PFSK-1 (cell line): Measurements from ENCODE around the gene EGFL7.

ENCODE experiments used
- FOXP2 ChIP-seq: optimal IDR thresholded peaks from 2 replicates; pipeline ENCODE3; 2011; ENCODE audit warnings: borderline replicate concordance, control low read depth, inconsistent platforms; ENCODE audit not compliant: insufficient read depth; ENCODE audit errors: extremely low read length, extremely low read depth
- POLR2AphosphoS5 ChIP-seq: IDR thresholded peaks from 2 replicates; pipeline ENCODE4 v1.6.1; 2012; ENCODE audit warnings: low read depth, mild to moderate bottlenecking, control low read depth, low read length, moderate library complexity
- REST ChIP-seq, 2 experiments: IDR thresholded peaks; 2 replicates each; pipeline versions ENCODE4 v1.6.1 to v1.8.0; 2011 to 2012; ENCODE audit warnings: low read depth in 2 of 2, low read length in 2 of 2, control low read depth in 1 of 2, inconsistent platforms in 1 of 2, mild to moderate bottlenecking in 1 of 2, moderate library complexity in 1 of 2; ENCODE audit not compliant: insufficient read depth in 1 of 2
- SIN3A ChIP-seq: IDR thresholded peaks from 2 replicates; pipeline ENCODE4 v1.6.1; 2012; ENCODE audit warnings: mild to moderate bottlenecking, low read length, moderate library complexity, borderline replicate concordance; ENCODE audit not compliant: insufficient read depth
- TAF1 ChIP-seq: IDR thresholded peaks from 2 replicates; pipeline ENCODE4 v1.6.1; 2012; ENCODE audit warnings: low read length, control low read depth, borderline replicate concordance; ENCODE audit not compliant: insufficient read depth

GRCh38 chr9:136667214-136667939 lies 4.7 kb downstream of the EGFL7 start:
- TF ChIP-seq REST (IDR thresholded peaks at IDR 0.05; ENCODE audit: insufficient read depth in 1 of 2, low read depth in 2 of 2, low read length in 2 of 2) (no peak), POLR2AphosphoS5 (no peak), TAF1 (no peak), SIN3A (no peak), FOXP2 (no peak)
